Measurements from ENCODE around the gene MNT. TPM values are rescaled to one million over a fixed set of nuclear protein-coding genes. Genes with fewer than 3 reads are reported as not detected.

MNT gene
- total and polyA plus RNA-seq, 2 of the 8 experiments (the other 6 are each of a cell fraction or from before 2014, with no cell fraction given): 5.0 to 17.3 TPM

DNA sequence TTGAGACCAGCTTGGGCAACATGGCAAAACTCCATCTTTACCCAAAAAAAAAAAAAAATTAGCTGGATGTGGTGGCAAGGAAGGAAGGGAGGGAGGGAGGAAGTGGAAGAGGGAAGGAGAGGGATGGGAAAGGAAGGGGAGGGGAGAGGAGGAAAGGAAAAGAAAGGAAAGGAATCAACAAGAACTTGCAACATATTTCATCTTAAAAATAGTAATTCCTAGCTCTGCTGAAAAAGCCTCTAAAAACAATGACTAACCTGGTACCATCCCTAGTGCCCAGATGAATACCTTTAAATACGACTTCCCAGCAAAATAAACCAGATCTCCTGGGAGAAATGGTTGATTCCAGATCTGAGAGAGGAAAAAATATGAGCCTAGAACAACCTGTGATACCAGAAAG is 27.1 kb upstream of the MNT start (continued):
- TF ChIP-seq TEAD4 (IDR thresholded peaks at IDR 0.05; ENCODE audit: low read depth, low read length): no peak
